Progenitor cell of endocrine pancreas (in vitro differentiated cells): ENCODE data around the gene ZNF629. TPM values are rescaled to one million over a fixed set of nuclear protein-coding genes. Genes with fewer than 3 reads are reported as not detected.

Source experiments
- DNase-seq: peaks from one replicate; pipeline ENCODE4 v3.0.0; 2021; ENCODE audit warnings: low spot score; ENCODE audit not compliant: unreplicated experiment
- H3K27ac Mint-ChIP-seq: 2 replicates; pipeline ENCODE4 v1.8.0; 2021; ENCODE audit warnings: mild to moderate bottlenecking, moderate library complexity, mixed read lengths
- H3K27me3 Mint-ChIP-seq: 2 replicates; pipeline ENCODE4 v1.8.0; 2021; ENCODE audit warnings: mixed read lengths
- H3K36me3 Mint-ChIP-seq: 2 replicates; pipeline ENCODE4 v1.8.0; 2022; ENCODE audit warnings: mixed read lengths; ENCODE audit not compliant: insufficient read depth
- H3K4me1 Mint-ChIP-seq: 2 replicates; pipeline ENCODE4 v1.8.0; 2021; ENCODE audit warnings: low read depth, mixed read lengths
- H3K4me3 Mint-ChIP-seq: 2 replicates; pipeline ENCODE4 v1.8.0; 2021; ENCODE audit warnings: low read depth, mild to moderate bottlenecking, moderate library complexity, mixed read lengths
- H3K9me3 Mint-ChIP-seq: 2 replicates; pipeline ENCODE4 v1.8.0; 2021; ENCODE audit warnings: low read depth, mixed read lengths
- total RNA-seq: library from RNA; stranded (reverse); gene quantifications from 2 replicates; pipeline ENCODE4 v1.2.1, GENCODE V29; 2021
- TF ChIP-seq, protein P1 (sequence below): fragments of 200-600 bp; sonication (generic); IDR thresholded peaks from one replicate; pipeline ENCODE4 v1.5.0; 2021; ENCODE audit warnings: antibody characterized with exemption, mild to moderate bottlenecking; ENCODE audit not compliant: unreplicated experiment

ZNF629 gene
- total RNA-seq, 1 donor from 2014 or later: 35.0 TPM

GRCh38 chr16:30762991-30763725 is 23.8 kb downstream of the ZNF629 start:
- Mint-ChIP-seq H3K4me3 (peak overlapping the region; percentile 90), H3K4me1 (peaks cover 20% of the 10 kb centered on the region), H3K9me3 (no peaks in the 10 kb centered on the region), H3K27ac (peak overlapping the region; percentile 96), H3K27me3 (no peaks in the 10 kb centered on the region), H3K36me3 (peaks cover 16% of the 10 kb centered on the region)
- TF ChIP-seq, protein P1, sequence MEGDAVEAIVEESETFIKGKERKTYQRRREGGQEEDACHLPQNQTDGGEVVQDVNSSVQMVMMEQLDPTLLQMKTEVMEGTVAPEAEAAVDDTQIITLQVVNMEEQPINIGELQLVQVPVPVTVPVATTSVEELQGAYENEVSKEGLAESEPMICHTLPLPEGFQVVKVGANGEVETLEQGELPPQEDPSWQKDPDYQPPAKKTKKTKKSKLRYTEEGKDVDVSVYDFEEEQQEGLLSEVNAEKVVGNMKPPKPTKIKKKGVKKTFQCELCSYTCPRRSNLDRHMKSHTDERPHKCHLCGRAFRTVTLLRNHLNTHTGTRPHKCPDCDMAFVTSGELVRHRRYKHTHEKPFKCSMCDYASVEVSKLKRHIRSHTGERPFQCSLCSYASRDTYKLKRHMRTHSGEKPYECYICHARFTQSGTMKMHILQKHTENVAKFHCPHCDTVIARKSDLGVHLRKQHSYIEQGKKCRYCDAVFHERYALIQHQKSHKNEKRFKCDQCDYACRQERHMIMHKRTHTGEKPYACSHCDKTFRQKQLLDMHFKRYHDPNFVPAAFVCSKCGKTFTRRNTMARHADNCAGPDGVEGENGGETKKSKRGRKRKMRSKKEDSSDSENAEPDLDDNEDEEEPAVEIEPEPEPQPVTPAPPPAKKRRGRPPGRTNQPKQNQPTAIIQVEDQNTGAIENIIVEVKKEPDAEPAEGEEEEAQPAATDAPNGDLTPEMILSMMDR: no peak
- no peak for DNase-seq

DNA sequence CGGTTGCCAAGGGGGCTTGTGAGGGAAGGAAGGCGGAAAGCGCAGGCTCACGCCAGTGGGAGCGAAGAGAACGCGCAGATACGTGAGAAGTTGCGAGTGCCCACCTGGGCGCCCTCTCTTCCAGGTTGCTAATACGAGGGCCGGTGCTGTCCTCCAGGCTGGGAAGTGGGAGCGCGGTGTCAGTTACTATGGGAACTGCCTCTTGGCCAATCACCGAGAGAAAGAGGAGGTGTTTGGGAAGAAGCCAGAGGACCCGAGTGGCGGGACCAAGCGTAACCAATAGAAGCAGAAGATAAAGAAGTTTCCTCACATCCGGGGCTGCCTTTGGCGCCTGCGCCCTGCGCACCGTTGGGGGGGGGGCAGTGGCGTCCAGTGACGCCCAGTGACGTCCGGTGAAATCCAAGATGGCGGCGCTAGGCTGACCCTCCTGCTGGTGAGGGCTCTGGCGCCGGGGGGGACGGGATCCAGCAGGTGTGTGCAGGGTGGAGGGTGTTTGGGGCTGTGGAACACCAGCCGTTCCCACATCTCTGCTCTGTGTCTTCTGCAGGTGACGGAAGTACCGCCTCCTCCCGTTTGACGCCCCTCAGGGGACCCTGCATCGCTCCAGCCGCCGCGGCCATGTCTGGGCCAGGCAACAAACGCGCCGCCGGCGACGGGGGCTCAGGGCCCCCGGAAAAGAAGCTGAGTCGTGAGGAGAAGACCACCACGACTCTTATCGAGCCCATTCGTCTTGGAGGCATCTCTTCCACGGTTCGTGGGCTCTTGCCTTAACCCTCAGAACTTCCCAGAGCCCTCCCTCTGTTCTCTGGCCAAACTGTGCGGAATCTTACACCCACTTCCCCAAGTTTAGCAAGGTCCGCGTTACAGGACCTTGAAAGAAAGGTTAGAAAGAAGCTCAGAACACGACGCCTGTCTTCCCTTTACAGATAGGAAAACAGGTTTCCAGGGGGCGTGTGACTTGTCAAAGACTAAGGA is 24.8 kb downstream of the ZNF629 start, which contains the start of the genes CFAP119 and RNF40:
CFAP119 (minus strand) TSS at position 135 of the 975 bp plus-strand sequence. CDS start 314 bp downstream, outside the sequence.
RNF40 (plus strand) TSS at position 395 of the 975 bp plus-strand sequence; CDS start at position 619, 224 bp downstream.
- Mint-ChIP-seq H3K27me3 (no peaks in the 10 kb centered on the region), H3K4me1 (peaks cover 20% of the 10 kb centered on the region), H3K9me3 (no peaks in the 10 kb centered on the region), H3K27ac (peak within 1 kb of the TSS; percentile 96), H3K36me3 (peaks cover 13% of the 10 kb centered on the region), H3K4me3 (peak within 1 kb of the TSS; percentile 90)
- DNase-seq: peak; percentile 94
- TF ChIP-seq, protein P1: no peak

DNA sequence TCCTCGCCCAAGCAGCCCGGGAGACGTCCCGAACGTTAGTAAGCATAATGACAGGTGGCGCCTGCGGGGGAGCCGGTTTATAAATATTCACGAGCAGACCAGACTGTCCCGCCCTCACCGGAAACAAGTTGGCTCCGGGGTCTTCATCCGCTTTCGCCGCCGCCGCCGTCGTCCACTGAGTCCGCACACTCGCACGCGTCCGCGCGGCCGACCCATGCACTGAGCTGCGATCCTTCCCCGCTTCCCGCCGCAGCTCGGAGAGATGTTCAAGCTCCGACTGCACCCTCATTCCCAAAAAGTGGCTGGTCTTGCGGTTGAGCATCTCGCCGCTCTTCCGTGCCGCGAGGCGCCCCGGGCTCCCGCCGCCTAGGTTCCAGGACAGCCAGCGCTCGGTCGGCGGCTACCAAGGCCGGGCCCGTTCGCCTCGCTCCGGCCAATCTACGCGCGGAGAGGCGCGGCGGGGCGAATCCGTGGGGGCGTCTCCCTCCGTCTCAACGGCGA is 25.5 kb downstream of the ZNF629 start:
- Mint-ChIP-seq H3K4me1 (peaks cover 20% of the 10 kb centered on the region), H3K27me3 (no peaks in the 10 kb centered on the region), H3K27ac (peak overlapping the region; percentile 96), H3K36me3 (peaks cover 9% of the 10 kb centered on the region), H3K9me3 (no peaks in the 10 kb centered on the region), H3K4me3 (peak overlapping the region; percentile 90)
- peak; percentile 23 for DNase-seq
- TF ChIP-seq, protein P1: no peak

DNA sequence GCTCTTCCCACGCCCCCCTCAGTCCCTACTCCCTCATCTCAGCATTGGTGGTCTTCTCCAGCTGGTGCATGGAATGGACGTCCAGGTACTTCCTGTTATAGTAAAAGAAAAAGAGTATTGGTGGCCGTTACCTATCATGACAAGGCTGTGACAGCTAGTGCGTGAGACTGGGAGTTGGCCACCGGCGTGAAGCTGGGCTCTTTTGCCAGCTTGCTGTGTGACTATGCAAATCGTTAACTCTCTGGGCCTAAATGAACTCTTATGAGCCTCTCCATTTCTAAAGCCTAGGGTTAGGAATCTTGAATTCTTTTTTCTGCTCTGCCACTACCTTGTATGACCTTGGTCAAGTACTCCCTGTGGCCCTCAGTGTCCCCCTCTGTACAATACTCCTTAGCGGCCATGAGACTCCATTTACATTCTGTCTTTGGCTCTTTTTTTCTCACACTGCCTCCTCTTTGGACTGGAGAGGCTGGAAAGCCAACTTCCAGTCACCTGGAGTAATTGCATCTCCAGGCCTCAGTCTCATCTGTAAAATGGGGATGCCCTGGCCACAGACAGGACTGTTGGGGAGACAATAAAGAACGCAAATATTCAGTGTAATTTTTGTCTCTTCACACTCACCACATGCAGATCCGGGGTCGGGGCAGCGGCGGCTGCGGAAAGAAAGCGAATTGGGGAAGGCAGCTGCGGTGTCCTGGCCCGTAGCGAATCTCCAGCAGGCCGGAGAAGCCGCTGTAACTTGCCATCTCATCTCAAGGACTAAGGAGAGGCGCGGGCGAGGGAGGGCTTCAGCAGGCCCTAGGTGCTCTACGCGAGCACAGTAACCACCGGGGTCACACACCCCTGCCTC is 26.2 kb downstream of the ZNF629 start:
- Mint-ChIP-seq H3K9me3 (no peaks in the 10 kb centered on the region), H3K27ac (peak overlapping the region; percentile 96), H3K36me3 (peaks cover 7% of the 10 kb centered on the region), H3K4me3 (peak overlapping the region; percentile 90), H3K27me3 (no peaks in the 10 kb centered on the region), H3K4me1 (peaks cover 20% of the 10 kb centered on the region)
- DNase-seq: no peak
- TF ChIP-seq, protein P1: no peak
